HepG2 (cell line): ENCODE results near the gene STK24. TPM values are rescaled to one million over a fixed set of nuclear protein-coding genes. Genes with fewer than 3 reads are reported as not detected.

Experiments
- ARNT2 ChIP-seq: sonication (generic); formaldehyde crosslinking; IDR thresholded peaks from 2 replicates; pipeline ENCODE4 v1.8.0; 2022; ENCODE audit warnings: mild to moderate bottlenecking, low read depth, missing genetic modification reagents, moderate library complexity
- DRAP1 ChIP-seq: IDR thresholded peaks from 2 replicates; pipeline ENCODE4 v1.6.1; 2016; ENCODE audit warnings: missing genetic modification reagents, missing compliant biosample characterization
- ELK4 ChIP-seq: sonication (generic); formaldehyde crosslinking; IDR thresholded peaks from 2 replicates; pipeline ENCODE4 v1.9.0; 2021; ENCODE audit warnings: missing genetic modification reagents, borderline replicate concordance
- HNRNPLL ChIP-seq: fragments of 200-400 bp; formaldehyde crosslinking; IDR thresholded peaks from 2 replicates; pipeline ENCODE4 v1.6.1; 2017; ENCODE audit warnings: mild to moderate bottlenecking, low read depth, low read length; ENCODE audit not compliant: poor library complexity, severe bottlenecking
- KDM5A ChIP-seq: fragments of 200-600 bp; sonication (generic); IDR thresholded peaks from 2 replicates; pipeline ENCODE4 v1.7.0; 2018; ENCODE audit warnings: antibody characterized with exemption, mild to moderate bottlenecking, low read length, borderline replicate concordance
- NCOR1 ChIP-seq: fragments of 200-600 bp; sonication (generic); IDR thresholded peaks from 2 replicates; pipeline ENCODE4 v1.7.0; 2017; ENCODE audit warnings: antibody characterized with exemption, low read length, borderline replicate concordance
- NFE2L2 ChIP-seq: fragments of 150-350 bp; IDR thresholded peaks from 2 replicates; pipeline ENCODE4 v1.6.1; 2014; ENCODE audit warnings: low read length
- SIX1 ChIP-seq: sonication (generic); formaldehyde crosslinking; IDR thresholded peaks from 2 replicates; pipeline ENCODE4 v1.4.0; 2020; ENCODE audit warnings: missing genetic modification reagents, borderline replicate concordance
- XBP1 ChIP-seq: sonication (generic); formaldehyde crosslinking; IDR thresholded peaks from 2 replicates; pipeline ENCODE4 v1.5.0; 2020; ENCODE audit warnings: missing genetic modification reagents
- ZBTB38 ChIP-seq: sonication (generic); formaldehyde crosslinking; IDR thresholded peaks from 2 replicates; pipeline ENCODE4 v1.5.1; 2020; ENCODE audit warnings: mild to moderate bottlenecking, missing genetic modification reagents
- ZNF10 ChIP-seq: sonication (generic); formaldehyde crosslinking; IDR thresholded peaks from 2 replicates; pipeline ENCODE4 v1.4.0; 2020; ENCODE audit warnings: mild to moderate bottlenecking, low read depth, missing genetic modification reagents, borderline replicate concordance
- ZNF101 ChIP-seq: sonication (generic); formaldehyde crosslinking; IDR thresholded peaks from 2 replicates; pipeline ENCODE4 v1.4.0; 2020; ENCODE audit warnings: mild to moderate bottlenecking, low read depth, missing genetic modification reagents, borderline replicate concordance
- ZNF235 ChIP-seq: sonication (generic); formaldehyde crosslinking; IDR thresholded peaks from 2 replicates; pipeline ENCODE4 v1.8.1; 2023; ENCODE audit warnings: mild to moderate bottlenecking, missing genetic modification reagents, borderline replicate concordance
- ZNF337 ChIP-seq: sonication (generic); formaldehyde crosslinking; IDR thresholded peaks from 2 replicates; pipeline ENCODE4 v1.5.1; 2020; ENCODE audit warnings: missing genetic modification reagents, low read depth, mild to moderate bottlenecking, borderline replicate concordance
- ZNF414 ChIP-seq: sonication (generic); formaldehyde crosslinking; IDR thresholded peaks from 2 replicates; pipeline ENCODE4 v1.5.0; 2020; ENCODE audit warnings: missing genetic modification reagents
- ZNF484 ChIP-seq: sonication (generic); formaldehyde crosslinking; IDR thresholded peaks from 2 replicates; pipeline ENCODE4 v1.5.1; 2020; ENCODE audit warnings: mild to moderate bottlenecking, low read depth, missing genetic modification reagents, borderline replicate concordance
- polyA plus RNA-seq, 8 experiments: library from polyadenylated mRNA; depleted of rRNA in 3 of 8; stranded (reverse) in 7 of 8; unstranded in 1 of 8; fragments of >200 nt; fragmentation: Illumina TruSeq in 4 of 8; extraction: Trizol in 4 of 8; gene quantifications; 2 replicates each; pipeline versions ENCODE4 v1.2.1 to v1.2.3, GENCODE V29; 2011 to 2016; ENCODE audit warnings: low read depth in 4 of 8, missing spikeins in 1 of 8, mixed read lengths in 1 of 8; ENCODE audit not compliant: insufficient read depth in 1 of 8
- total RNA-seq, 5 experiments: library from RNA; depleted of rRNA; stranded (reverse); fragments of >200 nt; fragmentation: Illumina TruSeq; extraction: Trizol; gene quantifications; 2 replicates each; pipeline ENCODE4 v1.2.3, GENCODE V29; 2016; ENCODE audit warnings: low read depth in 1 of 5
- TF ChIP-seq, protein P1 (sequence below): sonication (generic); formaldehyde crosslinking; IDR thresholded peaks from 2 replicates; pipeline ENCODE4 v1.5.1; 2020; ENCODE audit warnings: mild to moderate bottlenecking, moderate library complexity, missing genetic modification reagents
- TF ChIP-seq, protein P2 (sequence below): sonication (generic); formaldehyde crosslinking; IDR thresholded peaks from 2 replicates; pipeline ENCODE4 v1.5.0; 2020; ENCODE audit warnings: mild to moderate bottlenecking, missing genetic modification reagents, moderate library complexity
- TF ChIP-seq, protein P3 (sequence below): sonication (generic); formaldehyde crosslinking; IDR thresholded peaks from 2 replicates; pipeline ENCODE4 v1.4.0; 2020; ENCODE audit warnings: missing genetic modification reagents
- TF ChIP-seq, protein P4 (sequence below): sonication (generic); formaldehyde crosslinking; IDR thresholded peaks from 2 replicates; pipeline ENCODE4 v1.5.1; 2020; ENCODE audit warnings: mild to moderate bottlenecking, missing genetic modification reagents, borderline replicate concordance

The STK24 gene
- total and polyA plus RNA-seq, 2 of the 13 experiments (the other 11 are each of a cell fraction or from before 2014, with no cell fraction given) = 51.3 to 73.0 TPM

DNA sequence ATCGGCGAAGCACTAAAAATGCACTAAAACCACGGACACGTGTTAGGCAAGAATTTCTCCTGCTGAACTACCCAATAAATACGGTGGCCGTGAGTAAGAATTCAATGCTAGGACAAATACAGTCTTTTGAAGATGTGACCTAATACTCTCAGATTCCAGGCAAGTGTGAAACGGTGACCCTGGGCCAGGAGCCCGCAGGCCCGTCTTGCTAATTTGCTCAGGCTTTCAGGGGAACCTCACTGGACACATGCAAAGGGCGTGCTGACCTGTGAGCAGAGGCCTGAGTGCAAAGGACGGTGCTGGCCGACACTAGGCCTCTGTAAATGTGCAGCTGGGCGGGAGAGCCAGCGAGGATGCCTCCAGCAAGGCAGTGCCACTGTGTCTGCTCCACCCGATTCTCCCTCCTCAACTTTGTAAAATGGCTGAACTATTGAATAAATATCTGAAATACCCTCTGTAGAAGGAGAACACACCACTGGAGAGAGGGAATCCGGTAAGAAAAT lies 70.1 kb downstream of the STK24 start (continued):
- TF ChIP-seq, protein P1, sequence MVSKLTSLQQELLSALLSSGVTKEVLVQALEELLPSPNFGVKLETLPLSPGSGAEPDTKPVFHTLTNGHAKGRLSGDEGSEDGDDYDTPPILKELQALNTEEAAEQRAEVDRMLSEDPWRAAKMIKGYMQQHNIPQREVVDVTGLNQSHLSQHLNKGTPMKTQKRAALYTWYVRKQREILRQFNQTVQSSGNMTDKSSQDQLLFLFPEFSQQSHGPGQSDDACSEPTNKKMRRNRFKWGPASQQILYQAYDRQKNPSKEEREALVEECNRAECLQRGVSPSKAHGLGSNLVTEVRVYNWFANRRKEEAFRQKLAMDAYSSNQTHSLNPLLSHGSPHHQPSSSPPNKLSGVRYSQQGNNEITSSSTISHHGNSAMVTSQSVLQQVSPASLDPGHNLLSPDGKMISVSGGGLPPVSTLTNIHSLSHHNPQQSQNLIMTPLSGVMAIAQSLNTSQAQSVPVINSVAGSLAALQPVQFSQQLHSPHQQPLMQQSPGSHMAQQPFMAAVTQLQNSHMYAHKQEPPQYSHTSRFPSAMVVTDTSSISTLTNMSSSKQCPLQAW (CRISPR knock-in tag) = peak; percentile 77; the same call in 1 of the 2 replicates
- TF ChIP-seq, protein P2, sequence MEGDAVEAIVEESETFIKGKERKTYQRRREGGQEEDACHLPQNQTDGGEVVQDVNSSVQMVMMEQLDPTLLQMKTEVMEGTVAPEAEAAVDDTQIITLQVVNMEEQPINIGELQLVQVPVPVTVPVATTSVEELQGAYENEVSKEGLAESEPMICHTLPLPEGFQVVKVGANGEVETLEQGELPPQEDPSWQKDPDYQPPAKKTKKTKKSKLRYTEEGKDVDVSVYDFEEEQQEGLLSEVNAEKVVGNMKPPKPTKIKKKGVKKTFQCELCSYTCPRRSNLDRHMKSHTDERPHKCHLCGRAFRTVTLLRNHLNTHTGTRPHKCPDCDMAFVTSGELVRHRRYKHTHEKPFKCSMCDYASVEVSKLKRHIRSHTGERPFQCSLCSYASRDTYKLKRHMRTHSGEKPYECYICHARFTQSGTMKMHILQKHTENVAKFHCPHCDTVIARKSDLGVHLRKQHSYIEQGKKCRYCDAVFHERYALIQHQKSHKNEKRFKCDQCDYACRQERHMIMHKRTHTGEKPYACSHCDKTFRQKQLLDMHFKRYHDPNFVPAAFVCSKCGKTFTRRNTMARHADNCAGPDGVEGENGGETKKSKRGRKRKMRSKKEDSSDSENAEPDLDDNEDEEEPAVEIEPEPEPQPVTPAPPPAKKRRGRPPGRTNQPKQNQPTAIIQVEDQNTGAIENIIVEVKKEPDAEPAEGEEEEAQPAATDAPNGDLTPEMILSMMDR (CRISPR knock-in tag) = no peak
- TF ChIP-seq KDM5A (no peak), ZNF235 (0 out of 2 replicates have a peak, but pooled peaks have one; percentile 23), NFE2L2 (no peak), ZBTB38 (peak; percentile 94), ZNF101 (CRISPR knock-in tag) (no peak), HNRNPLL (no peak), SIX1 (CRISPR knock-in tag) (peak; percentile 81; the same call in 1 of the 2 replicates), XBP1 (CRISPR knock-in tag) (no peak), ARNT2 (CRISPR knock-in tag) (peak; percentile 95), ZNF414 (CRISPR knock-in tag) (peak; percentile 79; the same call in 1 of the 2 replicates), ZNF337 (CRISPR knock-in tag) (peak; percentile 88; the same call in 1 of the 2 replicates), ELK4 (no peak), NCOR1 (peak; percentile 55; the same call in 1 of the 2 replicates), DRAP1 (peak; percentile 62), ZNF484 (CRISPR knock-in tag) (peak; percentile 84; the same call in 1 of the 2 replicates), ZNF10 (CRISPR knock-in tag) (no peak)
- TF ChIP-seq, protein P3, sequence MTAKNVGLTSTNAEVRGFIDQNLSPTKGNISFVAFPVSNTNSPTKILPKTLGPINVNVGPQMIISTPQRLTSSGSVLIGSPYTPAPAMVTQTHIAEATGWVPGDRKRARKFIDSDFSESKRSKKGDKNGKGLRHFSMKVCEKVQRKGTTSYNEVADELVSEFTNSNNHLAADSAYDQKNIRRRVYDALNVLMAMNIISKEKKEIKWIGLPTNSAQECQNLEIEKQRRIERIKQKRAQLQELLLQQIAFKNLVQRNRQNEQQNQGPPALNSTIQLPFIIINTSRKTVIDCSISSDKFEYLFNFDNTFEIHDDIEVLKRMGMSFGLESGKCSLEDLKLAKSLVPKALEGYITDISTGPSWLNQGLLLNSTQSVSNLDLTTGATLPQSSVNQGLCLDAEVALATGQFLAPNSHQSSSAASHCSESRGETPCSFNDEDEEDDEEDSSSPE (CRISPR knock-in tag) = peak; percentile 92
- TF ChIP-seq, protein P4, sequence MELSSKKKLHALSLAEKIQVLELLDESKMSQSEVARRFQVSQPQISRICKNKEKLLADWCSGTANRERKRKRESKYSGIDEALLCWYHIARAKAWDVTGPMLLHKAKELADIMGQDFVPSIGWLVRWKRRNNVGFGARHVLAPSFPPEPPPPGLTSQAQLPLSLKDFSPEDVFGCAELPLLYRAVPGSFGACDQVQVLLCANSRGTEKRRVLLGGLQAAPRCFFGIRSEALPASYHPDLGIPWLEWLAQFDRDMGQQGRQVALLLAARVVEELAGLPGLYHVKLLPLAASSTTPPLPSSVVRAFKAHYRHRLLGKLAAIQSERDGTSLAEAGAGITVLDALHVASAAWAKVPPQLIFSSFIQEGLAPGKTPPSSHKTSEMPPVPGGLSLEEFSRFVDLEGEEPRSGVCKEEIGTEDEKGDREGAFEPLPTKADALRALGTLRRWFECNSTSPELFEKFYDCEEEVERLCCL (CRISPR knock-in tag) = no peak; the same call in 1 of the 2 replicates
